Measurements from ENCODE around the gene LMTK2.

The LMTK2 gene

GRCh38 chr7:98178762-98179490, 72.3 kb downstream of the LMTK2 start:
- DNase-seq: no peak

DNA sequence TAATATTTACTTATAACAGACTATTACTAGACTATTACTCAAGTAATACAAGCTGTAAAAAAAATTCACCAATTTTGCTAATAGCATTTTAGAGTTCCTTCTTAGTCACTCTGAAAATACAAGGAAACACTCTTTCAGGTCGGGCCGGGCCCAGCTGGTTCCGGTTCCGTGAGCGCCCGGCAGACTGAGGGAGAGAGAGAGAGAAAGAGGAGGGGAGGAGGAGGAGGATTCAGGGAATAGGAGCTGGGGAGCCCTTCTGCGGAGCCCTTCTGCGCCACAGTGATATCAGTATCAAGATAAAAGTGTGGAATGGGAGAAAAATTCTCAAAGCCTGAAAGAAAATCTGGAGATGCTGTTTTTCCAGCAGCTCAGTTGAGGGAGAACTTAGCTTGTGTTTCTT, 74.1 kb downstream of the LMTK2 start:
- no peak for DNase-seq

GRCh38 chr7:98185101-98185500, 78.4 kb downstream of the LMTK2 start:
- no peak for DNase-seq

DNA sequence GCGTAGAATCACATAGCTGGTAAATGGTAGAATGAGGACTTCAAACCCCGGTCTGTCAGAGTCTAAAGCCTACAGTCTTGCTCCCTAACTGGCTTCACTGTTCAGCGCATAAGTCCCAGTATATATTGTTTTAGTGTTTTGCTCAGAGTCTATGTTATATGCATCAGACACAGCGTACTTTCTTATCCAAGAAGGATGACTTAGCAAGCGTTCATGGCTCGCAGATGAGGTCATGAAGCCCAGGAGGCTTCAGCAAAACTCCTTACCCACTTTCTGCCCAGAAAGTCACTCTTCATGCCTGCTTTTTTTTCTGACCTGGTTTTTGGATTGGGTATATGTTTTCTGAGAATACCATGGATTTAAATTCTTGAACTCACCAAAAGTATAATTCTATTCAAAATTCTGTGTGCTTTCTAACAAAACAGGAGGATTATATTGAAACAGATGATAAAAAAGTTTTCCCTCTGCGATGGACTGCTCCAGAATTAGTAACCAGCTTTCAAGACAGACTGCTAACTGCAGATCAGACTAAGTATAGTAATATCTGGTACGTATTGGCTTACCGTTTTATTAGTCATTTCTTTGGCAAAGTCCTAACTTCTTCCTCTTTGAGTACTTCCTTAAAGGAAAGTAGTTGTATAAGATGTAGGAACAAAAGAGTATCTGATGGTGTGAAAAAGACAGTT, 79.9 kb downstream of the LMTK2 start:
- no peak for DNase-seq

GRCh38 chr7:98187138-98187502, 80.5 kb downstream of the LMTK2 start:
- DNase-seq: no peak

DNA sequence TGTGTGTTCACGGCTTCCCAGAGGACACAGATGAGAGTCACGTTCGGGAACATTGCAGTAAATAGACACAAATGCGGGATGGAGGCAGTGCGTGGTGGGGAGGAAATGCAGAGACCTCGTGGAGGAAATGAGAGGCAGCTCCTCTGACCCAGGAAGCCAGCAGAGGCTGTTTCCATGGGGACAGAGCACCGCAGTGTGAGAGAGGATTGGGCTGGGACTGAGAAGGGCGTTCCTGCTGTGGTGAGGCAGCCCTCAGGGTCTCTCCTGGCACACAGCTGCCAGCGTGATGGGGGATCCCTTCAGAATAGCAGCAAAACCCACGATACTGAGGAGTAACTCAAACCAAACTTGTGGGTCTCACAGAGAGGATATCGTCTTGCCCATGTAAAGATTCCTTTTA, 82.9 kb downstream of the LMTK2 start:
- no peak for DNase-seq

DNA sequence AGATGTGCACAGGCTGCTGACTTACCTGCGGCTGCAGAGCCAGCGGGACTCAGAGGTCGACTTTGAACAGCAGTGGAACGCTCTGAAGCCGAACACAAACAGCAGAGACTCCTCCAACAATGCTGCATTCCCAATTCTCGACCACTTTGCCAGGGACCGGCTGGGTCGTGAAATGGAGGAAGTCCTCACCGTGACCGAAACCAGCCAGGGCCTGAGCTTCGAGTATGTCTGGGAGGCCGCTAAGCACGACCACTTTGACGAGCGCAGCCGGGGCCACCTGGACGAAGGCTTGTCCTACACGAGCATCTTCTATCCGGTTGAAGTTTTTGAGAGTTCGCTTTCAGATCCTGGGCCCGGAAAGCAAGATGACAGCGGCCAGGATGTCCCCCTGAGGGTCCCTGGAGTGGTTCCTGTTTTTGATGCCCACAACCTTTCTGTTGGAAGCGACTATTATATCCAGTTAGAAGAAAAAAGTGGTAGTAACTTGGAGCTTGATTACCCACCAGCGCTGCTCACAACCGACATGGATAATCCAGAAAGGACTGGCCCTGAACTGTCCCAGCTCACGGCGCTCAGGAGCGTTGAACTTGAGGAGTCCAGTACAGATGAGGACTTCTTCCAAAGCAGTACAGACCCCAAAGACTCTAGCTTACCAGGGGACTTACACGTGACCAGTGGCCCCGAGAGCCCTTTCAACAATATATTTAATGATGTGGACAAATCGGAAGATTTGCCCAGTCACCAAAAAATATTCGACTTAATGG, 85.2 kb downstream of the LMTK2 start:
- no peak for DNase-seq

DNA sequence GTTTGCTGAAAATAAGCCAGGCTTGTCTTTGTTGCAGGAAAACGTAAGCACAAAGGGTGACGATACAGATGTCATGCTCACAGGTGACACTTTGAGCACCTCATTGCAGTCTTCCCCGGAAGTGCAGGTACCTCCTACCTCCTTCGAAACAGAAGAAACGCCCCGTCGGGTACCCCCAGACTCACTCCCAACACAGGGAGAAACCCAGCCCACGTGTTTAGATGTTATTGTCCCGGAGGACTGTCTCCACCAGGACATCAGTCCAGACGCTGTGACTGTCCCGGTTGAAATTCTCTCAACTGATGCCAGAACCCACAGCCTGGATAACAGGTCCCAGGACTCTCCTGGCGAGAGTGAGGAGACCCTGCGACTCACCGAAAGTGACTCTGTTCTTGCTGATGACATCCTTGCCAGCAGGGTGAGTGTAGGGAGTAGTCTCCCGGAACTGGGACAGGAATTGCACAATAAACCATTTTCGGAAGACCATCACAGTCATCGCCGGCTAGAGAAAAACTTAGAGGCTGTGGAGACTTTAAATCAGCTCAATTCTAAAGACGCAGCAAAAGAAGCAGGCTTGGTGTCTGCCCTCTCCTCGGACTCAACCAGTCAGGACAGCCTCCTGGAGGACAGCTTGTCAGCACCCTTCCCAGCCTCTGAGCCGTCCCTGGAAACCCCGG, 86.3 kb downstream of the LMTK2 start:
- DNase-seq: no peak

DNA sequence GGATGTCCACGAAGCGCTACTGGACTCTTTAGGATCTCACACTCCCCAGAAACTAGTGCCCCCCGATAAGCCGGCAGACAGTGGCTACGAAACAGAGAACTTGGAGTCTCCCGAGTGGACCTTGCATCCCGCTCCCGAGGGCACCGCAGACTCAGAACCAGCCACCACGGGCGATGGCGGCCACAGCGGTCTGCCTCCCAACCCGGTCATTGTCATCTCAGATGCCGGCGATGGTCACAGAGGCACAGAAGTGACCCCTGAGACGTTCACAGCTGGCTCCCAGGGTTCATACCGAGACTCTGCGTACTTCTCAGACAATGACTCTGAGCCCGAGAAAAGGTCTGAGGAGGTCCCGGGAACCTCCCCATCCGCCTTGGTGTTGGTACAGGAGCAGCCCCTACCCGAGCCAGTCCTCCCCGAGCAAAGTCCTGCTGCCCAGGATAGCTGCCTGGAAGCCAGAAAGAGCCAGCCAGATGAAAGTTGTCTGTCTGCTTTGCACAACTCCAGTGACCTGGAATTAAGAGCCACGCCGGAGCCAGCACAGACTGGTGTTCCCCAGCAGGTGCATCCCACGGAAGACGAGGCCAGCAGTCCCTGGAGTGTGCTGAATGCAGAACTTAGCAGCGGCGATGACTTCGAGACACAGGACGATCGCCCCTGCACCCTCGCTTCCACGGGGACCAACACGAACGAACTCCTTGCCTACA, 87.0 kb downstream of the LMTK2 start:
- no peak for DNase-seq

DNA sequence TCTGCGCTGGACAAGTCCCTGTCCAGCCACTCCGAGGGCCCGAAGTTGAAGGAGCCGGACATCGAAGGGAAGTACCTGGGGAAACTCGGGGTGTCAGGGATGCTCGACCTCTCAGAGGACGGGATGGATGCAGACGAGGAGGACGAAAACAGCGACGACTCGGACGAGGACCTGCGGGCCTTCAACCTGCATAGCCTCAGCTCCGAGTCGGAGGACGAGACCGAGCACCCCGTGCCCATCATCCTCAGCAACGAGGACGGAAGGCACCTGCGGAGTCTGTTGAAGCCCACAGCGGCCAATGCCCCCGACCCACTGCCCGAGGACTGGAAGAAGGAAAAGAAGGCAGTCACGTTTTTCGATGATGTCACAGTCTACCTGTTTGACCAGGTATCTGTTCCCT, 87.5 kb downstream of the LMTK2 start:
- DNase-seq: no peak

- DNase-seq: no peak
Measured at GRCh38 chr7:98194672-98195457, 88.2 kb downstream of the LMTK2 start.

- DNase-seq: no peak
Measured at GRCh38 chr7:98196706-98197605, 90.3 kb downstream of the LMTK2 start.

DNA sequence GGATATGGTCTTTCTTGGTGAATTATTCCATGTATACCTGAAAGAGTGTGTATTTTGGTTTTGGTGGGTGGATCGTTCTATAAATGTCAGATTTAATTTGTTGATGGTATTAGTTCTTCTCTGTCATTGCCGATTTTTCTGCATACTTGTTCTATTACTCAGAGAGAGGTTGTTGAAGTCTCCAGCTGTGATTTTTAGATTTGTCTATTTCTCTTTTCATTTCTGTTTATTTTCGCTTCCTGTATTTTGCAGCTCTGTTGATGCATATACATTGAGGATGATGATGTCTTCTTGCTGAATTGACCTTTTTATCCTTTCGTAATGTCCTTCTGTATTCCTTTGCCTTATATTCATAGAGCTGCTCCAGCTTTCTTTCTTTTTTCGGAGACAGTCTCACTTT, 92.5 kb downstream of the LMTK2 start:
- no peak for DNase-seq

- no peak for DNase-seq
Measured at GRCh38 chr7:98200364-98200763, 93.7 kb downstream of the LMTK2 start.

DNA sequence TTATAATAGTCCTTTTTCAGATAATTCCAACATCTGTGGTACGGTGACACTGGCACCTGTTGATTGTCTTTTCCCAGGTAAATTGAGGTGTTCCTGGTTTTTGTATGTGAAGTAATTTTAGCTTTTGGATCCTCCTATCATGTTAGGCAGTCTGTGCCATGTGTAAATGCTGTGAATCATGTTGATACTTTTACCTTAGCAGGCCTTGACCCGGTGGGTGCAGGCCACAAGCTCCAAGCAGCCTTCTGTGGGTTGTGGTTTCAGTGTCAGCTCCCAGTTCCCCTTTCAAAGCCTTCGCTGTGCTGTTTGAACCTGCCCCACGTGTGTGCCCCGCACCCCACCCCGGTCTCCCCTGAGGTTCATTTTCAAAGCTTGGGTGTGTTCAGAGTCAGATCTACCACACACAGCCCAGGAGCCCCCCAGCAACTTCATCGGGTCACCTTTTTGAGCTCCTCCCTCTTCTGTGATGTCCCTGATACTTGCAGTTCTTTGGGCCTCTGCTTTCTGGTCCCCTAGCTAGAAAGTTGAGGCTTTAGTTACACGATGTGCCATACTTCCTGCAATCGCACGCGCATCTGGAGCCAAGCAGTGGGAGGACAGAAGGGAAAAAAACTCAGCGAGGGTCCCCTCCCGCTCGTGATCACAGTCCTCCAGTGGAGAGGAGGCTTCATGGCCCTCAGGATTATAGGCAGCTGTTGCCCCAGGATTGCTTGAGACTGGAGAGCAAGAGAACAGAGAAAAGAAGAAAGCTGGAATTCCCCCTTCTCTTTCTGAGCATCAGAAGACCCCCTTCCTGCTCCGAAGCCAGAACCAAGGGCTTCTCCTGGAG, 95.9 kb downstream of the LMTK2 start:
- peak; percentile 36 for DNase-seq

DNA sequence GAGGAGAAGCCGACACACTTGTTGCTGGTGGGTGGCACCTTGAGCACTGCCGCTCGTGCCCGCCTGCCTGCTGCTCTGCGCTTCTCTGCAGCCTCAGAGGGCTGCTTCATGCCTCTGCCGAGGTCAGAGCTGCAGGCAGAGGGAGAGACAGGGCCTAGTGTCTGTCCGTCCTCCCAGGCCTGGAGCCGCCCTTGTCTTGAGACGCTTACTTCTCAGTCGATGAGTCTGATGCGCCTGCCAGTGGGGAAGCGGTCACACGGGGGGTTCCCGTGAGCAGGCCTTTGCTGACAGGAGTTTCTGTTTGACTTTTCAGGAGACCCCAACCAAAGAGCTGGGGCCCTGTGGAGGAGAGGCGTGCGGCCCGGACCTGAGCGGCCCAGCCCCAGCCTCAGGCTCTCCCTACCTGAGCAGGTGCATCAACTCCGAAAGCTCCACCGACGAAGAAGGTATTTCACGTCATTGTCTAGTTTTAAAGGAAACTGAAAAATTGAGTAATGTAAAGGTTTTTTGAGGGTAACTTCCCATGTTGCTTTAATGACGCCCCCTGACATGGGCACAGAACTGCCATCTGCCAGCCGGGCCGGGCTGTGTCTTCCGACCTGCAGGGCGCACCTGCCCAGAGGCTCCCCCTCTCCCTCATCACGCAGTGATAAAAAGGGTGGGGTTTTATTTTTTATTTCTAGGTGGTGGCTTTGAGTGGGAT, 96.8 kb downstream of the LMTK2 start:
- DNase-seq: no peak

DNA sequence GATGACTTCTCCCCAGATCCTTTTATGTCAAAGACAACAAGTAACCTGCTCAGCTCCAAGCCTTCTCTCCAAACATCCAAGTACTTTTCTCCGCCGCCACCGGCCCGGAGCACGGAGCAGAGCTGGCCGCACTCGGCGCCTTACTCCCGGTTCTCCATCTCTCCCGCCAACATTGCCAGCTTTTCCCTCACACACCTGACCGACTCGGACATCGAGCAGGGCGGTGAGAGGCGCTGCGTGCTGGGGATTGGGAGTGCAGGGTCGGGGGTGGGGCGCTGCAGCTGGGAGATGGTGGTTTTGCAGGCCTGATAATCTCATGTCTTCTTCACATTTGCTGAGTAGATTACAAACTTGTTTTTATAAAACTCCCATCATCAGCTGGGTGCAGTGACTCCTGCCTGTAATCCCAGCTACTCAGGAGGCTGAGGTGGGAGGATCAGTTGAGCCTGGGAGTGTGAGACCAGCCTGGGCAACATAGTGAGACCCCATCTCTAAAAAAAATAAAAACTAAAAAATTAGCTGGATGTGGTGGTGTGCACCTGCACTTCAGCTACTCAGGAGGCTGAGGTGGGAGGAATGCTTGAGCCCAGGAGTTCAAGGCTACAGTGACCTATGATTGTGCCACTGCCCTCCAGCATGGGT, 97.4 kb downstream of the LMTK2 start:
- DNase-seq: no peak

- no peak for DNase-seq
Measured at GRCh38 chr7:98204670-98205069, 98.0 kb downstream of the LMTK2 start.

All from activated CD4-positive, alpha-beta T cell treated with anti-CD3 and anti-CD28 coated beads for 1 hour (primary cell).